GM19239 (cell line): ENCODE measurements around the gene MYZAP.
A peak's percentile ranks its signal among the peaks of the same experiment; 100 is the strongest.

Source experiments
- DNase-seq: peaks from one replicate; pipeline ENCODE4 v3.0.0; 2011; ENCODE audit warnings: low spot score; ENCODE audit not compliant: insufficient read length
- FAIRE-seq: peaks from 2 replicates; lab custom pipeline; 2011; peaks lifted over from hg19 to GRCh38; lab: Jason Lieb, UNC

MYZAP gene

DNA sequence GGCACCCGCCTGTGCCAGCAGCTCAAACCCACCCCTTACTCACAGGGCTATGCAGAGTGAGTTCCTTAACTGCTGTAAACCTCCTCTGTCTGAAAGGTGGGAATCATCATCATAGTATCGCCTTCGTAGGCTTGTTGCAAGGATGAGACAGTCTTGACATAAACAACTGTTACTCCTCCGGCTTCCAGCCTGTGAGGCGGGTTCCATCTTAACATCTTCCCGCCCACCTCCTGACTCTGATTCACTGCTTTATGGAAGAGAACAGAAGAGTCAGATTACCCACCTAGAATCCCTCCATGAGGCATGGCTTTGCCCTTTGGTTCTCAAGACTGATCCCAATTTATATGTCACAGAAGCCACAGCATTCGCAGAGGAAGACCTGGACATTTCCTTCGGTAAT lies 136.7 kb downstream of the MYZAP start:
- DNase-seq, result no peak
- no peak for FAIRE-seq

DNA sequence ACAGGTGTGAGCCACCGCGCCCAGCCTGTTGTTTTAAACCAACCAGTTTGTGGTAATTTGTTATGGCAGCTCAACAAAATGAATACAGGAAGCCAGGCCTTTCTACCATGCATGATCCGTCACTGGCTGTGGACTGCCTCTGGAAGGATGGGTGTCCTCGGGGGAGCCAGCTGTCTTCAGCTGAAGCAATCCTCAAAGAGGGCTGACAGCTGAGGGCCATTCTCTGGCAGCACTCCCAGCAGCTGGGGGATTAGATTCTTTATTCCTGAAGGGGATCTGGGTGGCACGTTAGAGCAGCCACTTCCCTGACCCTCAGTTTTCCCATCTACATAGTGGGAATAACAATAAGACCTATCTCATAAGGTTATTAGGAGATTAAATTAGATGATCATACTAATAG lies 139.2 kb downstream of the MYZAP start:
- no peak for DNase-seq
- no peak for FAIRE-seq

DNA sequence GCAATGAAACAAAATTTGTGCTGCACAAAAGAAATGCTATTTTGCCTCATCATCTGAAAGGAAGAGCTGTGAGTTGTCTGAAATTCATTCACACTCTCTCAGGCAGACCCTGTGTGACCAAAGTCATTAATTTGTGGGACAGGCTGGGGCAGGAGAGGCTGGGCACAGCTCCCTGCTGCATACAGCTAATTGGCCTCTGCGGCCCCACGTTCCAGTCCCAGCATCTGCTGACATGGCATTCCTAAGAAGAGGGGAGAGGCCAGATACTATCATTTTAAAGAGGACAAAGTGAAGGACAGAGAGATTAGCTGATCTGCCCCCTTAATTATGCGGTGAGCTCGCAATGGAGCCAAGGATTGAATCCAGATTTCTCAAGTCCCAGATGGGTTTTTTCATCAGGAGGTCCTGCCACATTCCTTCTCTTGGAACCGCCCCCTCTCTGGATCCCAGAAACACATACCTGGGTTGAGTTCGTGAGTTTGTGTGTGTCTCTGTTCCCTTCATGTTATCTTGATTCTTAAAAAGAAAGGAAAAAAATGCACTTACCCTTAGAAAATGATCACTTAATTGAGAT lies 139.9 kb downstream of the MYZAP start:
- DNase-seq (no peak), FAIRE-seq (no peak)

DNA sequence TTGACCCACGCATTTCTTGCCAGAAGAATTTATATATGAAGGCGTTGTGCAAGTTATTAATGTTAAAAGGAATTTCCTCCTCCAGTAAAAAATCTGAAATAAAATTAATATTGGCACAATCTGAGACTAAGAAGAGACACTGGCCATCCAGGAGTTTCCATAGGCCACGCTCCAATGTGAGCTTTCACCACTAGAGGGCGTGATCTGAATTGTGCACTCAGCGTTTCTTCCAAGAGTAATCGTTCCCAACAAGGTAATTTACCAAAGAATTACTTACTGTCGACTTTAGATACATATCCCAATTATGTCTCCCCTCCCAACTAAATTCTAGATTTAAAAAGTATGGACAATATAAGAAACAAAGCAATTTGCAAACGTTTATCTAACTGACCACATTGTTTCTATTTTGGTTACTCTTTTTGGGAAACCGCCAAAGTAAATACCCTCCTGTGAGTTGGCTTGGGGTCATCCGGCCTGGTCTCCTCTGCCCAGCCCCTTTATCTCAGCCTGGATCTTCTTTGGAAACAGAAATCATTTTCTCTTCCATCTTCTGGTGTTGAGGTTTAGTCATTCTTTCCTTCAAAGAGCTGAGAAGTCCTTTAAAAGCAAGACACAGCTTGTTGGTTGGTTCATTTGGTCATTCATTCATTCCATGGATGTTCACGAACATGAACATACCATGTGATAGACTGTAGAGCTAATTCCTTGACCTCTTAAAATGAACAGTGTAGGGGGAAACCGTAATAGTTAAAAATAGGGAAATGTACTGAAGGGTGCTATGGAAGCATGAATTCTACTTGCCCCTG lies 141.0 kb downstream of the MYZAP start:
- peak; percentile 24 for DNase-seq

DNA sequence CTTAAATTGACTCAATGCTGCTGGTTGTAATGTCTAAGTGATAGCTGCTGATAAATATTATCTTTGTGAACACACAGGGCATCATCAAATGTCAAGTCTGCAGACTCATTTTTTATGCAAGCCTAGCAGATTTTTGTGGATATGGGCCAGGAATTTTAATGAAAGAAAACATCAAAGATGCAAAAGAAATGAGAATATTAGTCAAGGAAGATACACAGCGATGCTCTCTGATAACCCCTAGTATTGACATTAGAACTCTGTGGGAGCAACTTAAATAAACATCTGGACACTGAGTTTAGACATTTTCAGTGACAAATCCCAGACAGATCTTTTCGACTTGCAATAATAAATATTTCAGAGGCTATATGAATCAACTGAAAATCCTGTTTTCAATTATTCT lies 143.2 kb downstream of the MYZAP start:
- DNase-seq, result no peak
- FAIRE-seq, result no peak

More for the DNA sequence above, 141.0 kb downstream of the MYZAP start:
- FAIRE-seq, result peak; percentile 91
